HFF-Myc (cell line): Measurements from ENCODE around the gene ANP32D.
"Not testable (repeated sequence)": the region's sequence is repeated elsewhere in the genome, so short reads cannot be mapped to it uniquely, and the experiment has no call there.

Experiments used
- DNase-seq: peaks from one replicate; pipeline ENCODE4 v3.0.0-alpha.2; 2011; ENCODE audit warnings: low read depth; ENCODE audit errors: extremely low read depth
- H3K4me3 ChIP-seq: replicated peaks from 2 replicates; pipeline ENCODE4 v1.5.1; 2011; ENCODE audit warnings: low read depth, mild to moderate bottlenecking, control low read depth, low read length
- CTCF ChIP-seq: IDR thresholded peaks from 2 replicates; pipeline ENCODE4 v1.5.1; 2012; ENCODE audit warnings: mild to moderate bottlenecking, low read depth, low read length, control low read depth; ENCODE audit errors: missing control alignments

The ANP32D gene

GRCh38 chr12:48446161-48446776 is 26.1 kb upstream of the ANP32D start:
- no peak overlapping the region for H3K4me3 ChIP-seq
- DNase-seq: no peak
- no peak for TF ChIP-seq CTCF

GRCh38 chr12:48447755-48448154 is 24.6 kb upstream of the ANP32D start:
- H3K4me3 ChIP-seq: no peak overlapping the region
- TF ChIP-seq CTCF: no peak
- no peak for DNase-seq

- no peak for TF ChIP-seq CTCF
- DNase-seq: no peak
Observed at GRCh38 chr12:48451372-48451771, 21.0 kb upstream of the ANP32D start.

GRCh38 chr12:48452961-48453360 is 19.4 kb upstream of the ANP32D start:
- H3K4me3 ChIP-seq, DNase-seq: not testable (repeated sequence)

More at GRCh38 chr12:48451372-48451771, 21.0 kb upstream of the ANP32D start:
- no peak overlapping the region for H3K4me3 ChIP-seq

GRCh38 chr12:48454667-48455066 is 17.7 kb upstream of the ANP32D start:
- no peak overlapping the region for H3K4me3 ChIP-seq
- TF ChIP-seq CTCF: peak; percentile 25
- DNase-seq: no peak

GRCh38 chr12:48455116-48455515 is 17.2 kb upstream of the ANP32D start:
- TF ChIP-seq CTCF: no peak
- no peak overlapping the region for H3K4me3 ChIP-seq
- no peak for DNase-seq

- TF ChIP-seq CTCF: no peak
- H3K4me3 ChIP-seq: no peak overlapping the region
- DNase-seq: no peak
Observed at GRCh38 chr12:48459259-48459658, 13.1 kb upstream of the ANP32D start.

GRCh38 chr12:48469027-48469426 is 3.3 kb upstream of the ANP32D start:
- not testable (repeated sequence) for H3K4me3 ChIP-seq, DNase-seq
